B cell (primary cell): Measurements from ENCODE around the gene LRRC42. TPM values are rescaled to one million over a fixed set of nuclear protein-coding genes. Genes with fewer than 3 reads are reported as not detected.

Experiments used
- ATAC-seq: fragments of 200-7000 bp; cut with Tn5 transposase; one replicate; pipeline ENCODE4 v1.10.0; 2021; ENCODE audit warnings: low read depth, mild to moderate bottlenecking, moderate number of reproducible peaks, moderate library complexity
- CTCF ChIA-PET: fragments of 350-600 bp; sonication (Branson Sonifier 250); formaldehyde crosslinking; loops from one replicate; lab custom pipeline; 2021; ENCODE audit warnings: antibody characterized with exemption, inconsistent platforms; lab: Charles Lee
- POLR2A ChIA-PET: fragments of 350-600 bp; sonication (Branson Sonifier 250); formaldehyde crosslinking; loops from one replicate; lab custom pipeline; 2021; ENCODE audit warnings: antibody characterized with exemption; lab: Charles Lee
- DNase-seq: peaks from one replicate; pipeline ENCODE4 v3.0.0; 2013
- H2AFZ ChIP-seq: 2 replicates; pipeline ENCODE4 v1.6.1; 2012; ENCODE audit warnings: mild to moderate bottlenecking, low read depth, low read length; ENCODE audit not compliant: insufficient read depth, poor library complexity, severe bottlenecking
- H3K27ac ChIP-seq, 2 donors: 1 replicate in 1 of 2; 2 replicates in 1 of 2; pipeline ENCODE4 v1.5.1; 2012 to 2013; ENCODE audit warnings: low read length in 2 of 2, mild to moderate bottlenecking in 2 of 2, moderate library complexity in 1 of 2
- H3K27me3 ChIP-seq, 4 experiments: fragments of 200-600 bp in 1 of 4; sonication (generic) in 1 of 4; replicated peaks in 1 of 4; 1 replicate in 2 of 4; 2 replicates in 2 of 4; pipeline versions ENCODE4 v1.6.1 to v1.7.0; 2013 to 2016; ENCODE audit warnings: low read length in 3 of 4, mild to moderate bottlenecking in 2 of 4, mixed read lengths in 1 of 4, moderate library complexity in 1 of 4; ENCODE audit not compliant: insufficient read depth in 4 of 4, control insufficient read depth in 3 of 4; ENCODE audit errors: control extremely low read depth in 1 of 4
- H3K36me3 ChIP-seq, 2 experiments: replicated peaks in 1 of 2; 1 replicate in 1 of 2; 2 replicates in 1 of 2; pipeline versions ENCODE4 v1.6.1 to v1.7.1; 2013; ENCODE audit warnings: low read length in 1 of 2; ENCODE audit not compliant: insufficient read depth in 2 of 2, control insufficient read depth in 1 of 2; ENCODE audit errors: control extremely low read depth in 1 of 2, extremely low read depth in 1 of 2
- H3K4me1 ChIP-seq, 2 donors: fragments of 200-600 bp in 1 of 2; sonication (generic) in 1 of 2; 1 replicate in 1 of 2; 2 replicates in 1 of 2; pipeline versions ENCODE4 v1.5.1 to v1.6.1; 2013 to 2017; ENCODE audit warnings: low read length in 2 of 2; ENCODE audit not compliant: control insufficient read depth in 2 of 2, insufficient read depth in 2 of 2
- H3K4me2 ChIP-seq: replicated peaks from 2 replicates; pipeline ENCODE3; 2012; ENCODE audit warnings: mild to moderate bottlenecking, low read depth, low read length; ENCODE audit not compliant: poor library complexity, severe bottlenecking
- H3K4me3 ChIP-seq, 5 experiments: fragments of 200-600 bp in 1 of 5; sonication (generic) in 1 of 5; 1 replicate in 3 of 5; 2 replicates in 2 of 5; pipeline versions ENCODE4 v1.5.1 to v1.7.0; 2011 to 2016; ENCODE audit warnings: low read length in 4 of 5, mild to moderate bottlenecking in 4 of 5, low read depth in 2 of 5, control low read depth in 1 of 5, moderate library complexity in 1 of 5; ENCODE audit not compliant: insufficient read depth in 1 of 5; ENCODE audit errors: control extremely low read depth in 1 of 5, extremely low read depth in 1 of 5
- H3K79me2 ChIP-seq: fragments of 200-600 bp; sonication (generic); one replicate; pipeline ENCODE4 v1.6.0; 2016; ENCODE audit warnings: low read length; ENCODE audit not compliant: control insufficient read depth, insufficient read depth
- H3K9ac ChIP-seq: fragments of 200-600 bp; sonication (generic); 2 replicates; pipeline ENCODE4 v1.6.1; 2017; ENCODE audit warnings: mild to moderate bottlenecking, low read length, moderate library complexity
- H3K9me3 ChIP-seq, 3 donors: one replicate each; pipeline versions ENCODE4 v1.6.1 to v1.7.1; 2013; ENCODE audit warnings: low read length in 2 of 3; ENCODE audit not compliant: control insufficient read depth in 2 of 3, insufficient read depth in 1 of 3; ENCODE audit errors: control extremely low read depth in 1 of 3
- H4K20me1 ChIP-seq: 2 replicates; pipeline ENCODE4 v1.6.0; 2012; ENCODE audit warnings: mild to moderate bottlenecking, low read length; ENCODE audit not compliant: insufficient read depth, control insufficient read depth, poor library complexity, severe bottlenecking
- H3K27ac Mint-ChIP-seq: one replicate; pipeline ENCODE4 v1.8.0; 2021; ENCODE audit warnings: mixed read lengths
- H3K27me3 Mint-ChIP-seq: one replicate; pipeline ENCODE4 v1.8.0; 2021; ENCODE audit warnings: mixed read lengths
- H3K4me1 Mint-ChIP-seq: one replicate; pipeline ENCODE4 v1.8.0; 2021; ENCODE audit warnings: mixed read lengths
- H3K4me3 Mint-ChIP-seq: one replicate; pipeline ENCODE4 v1.8.0; 2021; ENCODE audit warnings: mixed read lengths
- H3K9me3 Mint-ChIP-seq: one replicate; pipeline ENCODE4 v1.8.0; 2022; ENCODE audit warnings: mixed read lengths; ENCODE audit not compliant: insufficient read depth
- CTCF ChIP-seq: fragments of 200-600 bp; IDR thresholded peaks from one replicate; pipeline ENCODE4 v1.8.0; 2022; ENCODE audit warnings: antibody characterized with exemption, mild to moderate bottlenecking
- EZH2 ChIP-seq: IDR thresholded peaks from 2 replicates; pipeline ENCODE4 v1.6.1; 2012; ENCODE audit warnings: borderline replicate concordance, low read depth, mild to moderate bottlenecking, moderate library complexity, low read length; ENCODE audit not compliant: insufficient read depth, poor library complexity, severe bottlenecking
- WGBS: methylation state at CpG from one replicate; pipeline ENCODE4 v1.1.5; 2013; ENCODE audit warnings: missing lambda C conversion rate; ENCODE audit not compliant: insufficient coverage; 5-methylcytosine and 5-hydroxymethylcytosine counted together
- intact Hi-C: fragments of 100-400 bp; cut with micrococcal nuclease; formaldehyde crosslinking; loops from one replicate; pipeline ENCODE4 v1.10.0; 2022
- polyA plus RNA-seq: library from polyadenylated mRNA; depleted of rRNA; stranded (reverse); fragments of >200 nt; gene quantifications from 2 replicates; pipeline ENCODE4 v1.2.3, GENCODE V29; 2012
- total RNA-seq, 2 donors: library from RNA; stranded (reverse); fragments of 120-200 nt in 1 of 2; gene quantifications; 1 replicate in 1 of 2; 2 replicates in 1 of 2; pipeline versions ENCODE4 v1.2.3 to v1.2.4, GENCODE V29; 2013 to 2022

LRRC42 gene
- total and polyA plus RNA-seq, 2 donors (not counting 1 experiment from before 2014, with no cell fraction given), result 4.7 to 10.3 TPM

GRCh38 chr1:53945433-53946251 lies 508 bp upstream of the LRRC42 start, which contains the start of gene IFT25:
TSS of gene IFT25 (minus strand) at chr1:53945699. CDS start at chr1:53940082, 5,617 bp downstream.
- Histone ChIP-seq H3K4me3 (peak within 1 kb of the TSS; percentile 65 to 95 (median 87)), H3K27ac (peak within 1 kb of the TSS; percentile 65 to 81), H2AFZ (peak within 1 kb of the TSS; percentile 99), H3K4me2 (peak within 1 kb of the TSS; percentile 89), H3K4me1 (peaks cover 16 to 20% of the 10 kb centered on the region in 2 donors), H3K79me2 (peaks cover 31% of the 10 kb centered on the region), H4K20me1 (no peaks in the 10 kb centered on the region), H3K9ac (peak within 1 kb of the TSS; percentile 95), H3K27me3 (no peaks in the 10 kb centered on the region), H3K36me3 (peaks cover 0 to 4% of the 10 kb centered on the region in 2 experiments), H3K9me3 (no peaks in the 10 kb centered on the region)
- H3K9me3 Mint-ChIP-seq, result no peaks in the 10 kb centered on the region
- DNase-seq, result peak; percentile 98
- TF ChIP-seq CTCF (no peak), EZH2 (no peak)
- intact Hi-C loops, result loop anchor here (1.0 to 10.0 kb wide), 6 partner anchors 56 to 1581 kb away; partner anchors contain the start of genes CC2D1B, TCEANC2, TMEM59 and TTC22
- H3K4me3 Mint-ChIP-seq, result peak within 1 kb of the TSS; percentile 99
- peak within 1 kb of the TSS; percentile 96 for H3K27ac Mint-ChIP-seq
- WGBS, result 0% methylated on average over 76 of the region's 90 CpGs
- ChIA-PET POLR2A (interaction anchor here (0.7 to 2.2 kb wide), 11 partner anchors 14 to 462 kb away, joined by 3 to 13 read pairs (median 7); partner anchors contain the start of genes CYB5RL, MRPL37, NDC1 and TCEANC2), CTCF (interaction anchor here (1.0 to 11.4 kb wide), 9 partner anchors 14 to 106 kb away, joined by 3 to 180 read pairs (median 3); partner anchors contain the start of gene YIPF1)
- ATAC-seq, result peak; percentile 79
- H3K27me3 Mint-ChIP-seq, result no peaks in the 10 kb centered on the region
- peaks cover 33% of the 10 kb centered on the region for H3K4me1 Mint-ChIP-seq
